ENCODE data around the gene ARID2. TPM values are rescaled to one million over a fixed set of nuclear protein-coding genes. Genes with fewer than 3 reads are reported as not detected.

Gene ARID2
- total RNA-seq, 2 donors from 2014 or later: 26.8 to 29.1 TPM

DNA sequence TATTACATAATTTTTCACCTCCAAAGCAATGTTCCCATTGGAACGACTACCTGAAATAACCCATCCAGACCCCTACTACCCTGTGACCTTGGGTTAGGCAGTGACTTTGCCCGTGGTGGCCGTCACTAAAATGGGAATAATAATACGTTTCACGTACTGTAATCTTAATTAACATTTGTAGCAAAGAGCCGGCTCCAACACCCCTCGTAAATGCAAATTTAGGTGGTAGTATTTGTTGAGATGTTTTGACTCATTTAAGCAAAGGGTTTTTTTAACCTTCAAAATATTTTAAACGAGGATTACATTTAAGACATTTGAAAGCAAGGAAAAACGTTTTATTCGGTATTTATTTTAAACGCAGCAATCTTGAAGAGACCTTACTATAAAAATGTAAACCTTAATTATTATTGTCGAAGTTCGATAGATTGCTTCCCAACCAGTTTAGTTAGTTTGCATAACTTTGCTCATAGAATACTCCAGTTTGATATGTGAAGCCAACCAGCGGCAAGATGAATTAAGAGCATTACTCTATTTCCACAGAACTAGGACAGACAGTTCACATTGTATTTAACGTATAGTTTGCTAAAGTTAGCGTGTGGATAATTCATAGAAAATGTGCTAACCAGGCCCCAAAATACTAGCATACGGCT, 1.4 kb upstream of the ARID2 start:
- TF ChIP-seq, protein P1, sequence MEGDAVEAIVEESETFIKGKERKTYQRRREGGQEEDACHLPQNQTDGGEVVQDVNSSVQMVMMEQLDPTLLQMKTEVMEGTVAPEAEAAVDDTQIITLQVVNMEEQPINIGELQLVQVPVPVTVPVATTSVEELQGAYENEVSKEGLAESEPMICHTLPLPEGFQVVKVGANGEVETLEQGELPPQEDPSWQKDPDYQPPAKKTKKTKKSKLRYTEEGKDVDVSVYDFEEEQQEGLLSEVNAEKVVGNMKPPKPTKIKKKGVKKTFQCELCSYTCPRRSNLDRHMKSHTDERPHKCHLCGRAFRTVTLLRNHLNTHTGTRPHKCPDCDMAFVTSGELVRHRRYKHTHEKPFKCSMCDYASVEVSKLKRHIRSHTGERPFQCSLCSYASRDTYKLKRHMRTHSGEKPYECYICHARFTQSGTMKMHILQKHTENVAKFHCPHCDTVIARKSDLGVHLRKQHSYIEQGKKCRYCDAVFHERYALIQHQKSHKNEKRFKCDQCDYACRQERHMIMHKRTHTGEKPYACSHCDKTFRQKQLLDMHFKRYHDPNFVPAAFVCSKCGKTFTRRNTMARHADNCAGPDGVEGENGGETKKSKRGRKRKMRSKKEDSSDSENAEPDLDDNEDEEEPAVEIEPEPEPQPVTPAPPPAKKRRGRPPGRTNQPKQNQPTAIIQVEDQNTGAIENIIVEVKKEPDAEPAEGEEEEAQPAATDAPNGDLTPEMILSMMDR (IDR thresholded peaks at IDR 0.05): no peak
- intact Hi-C loops (cut with DNase I): loop anchor here (2.0 kb wide), 1 partner anchor 263 kb away; the partner anchor contains the start of gene SCAF11
- H3K4me1 ChIP-seq: peaks cover 8% of the 10 kb centered on the region
- H3K27ac ChIP-seq: peak overlapping the region; percentile 99
- H3K4me3 ChIP-seq: peak overlapping the region; percentile 78
- DNase-seq: no peak
- no peaks in the 10 kb centered on the region for H3K27me3 ChIP-seq
- H3K9ac ChIP-seq (ENCODE audit: low read depth in 2 of 2, low read length in 2 of 2): peak overlapping the region; percentile 91 to 98
- no peaks in the 10 kb centered on the region for H3K36me3 ChIP-seq
- no peaks in the 10 kb centered on the region for H3K9me3 ChIP-seq

DNA sequence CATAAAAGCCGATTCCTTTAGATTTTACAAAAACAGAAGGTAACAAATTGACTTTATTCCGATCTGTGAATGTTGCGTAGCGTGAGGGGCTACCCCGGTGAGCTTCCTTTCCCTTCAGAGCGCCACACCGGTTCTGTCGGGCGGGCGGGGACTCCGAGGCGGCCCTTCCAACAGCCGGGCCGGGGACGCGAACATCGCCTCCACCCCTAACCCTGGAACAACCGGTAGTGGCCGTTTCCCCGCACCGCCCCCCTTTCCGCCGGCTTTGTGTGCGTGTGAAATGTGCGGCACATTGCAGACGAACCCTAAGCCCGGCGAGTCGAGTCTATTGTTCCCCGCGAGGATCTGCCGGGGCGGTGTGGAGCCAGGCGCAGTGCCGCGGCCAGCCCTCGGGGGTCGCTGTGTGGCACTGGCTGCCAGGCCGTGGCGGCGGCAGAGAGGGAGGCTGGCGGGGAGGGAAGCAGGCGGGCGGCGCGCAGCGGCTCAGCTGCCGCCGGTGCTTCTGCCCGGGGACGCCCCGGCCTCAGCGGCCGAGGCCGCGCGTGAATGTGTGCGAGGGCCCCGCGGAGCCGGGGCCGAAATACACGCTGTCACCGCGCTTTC, 775 bp upstream of the ARID2 start:
- Histone ChIP-seq H3K27me3 (no peaks in the 10 kb centered on the region), H3K4me3 (peak overlapping the region; percentile 78), H3K4me1 (peaks cover 14% of the 10 kb centered on the region), H3K9me3 (no peaks in the 10 kb centered on the region), H3K36me3 (no peaks in the 10 kb centered on the region), H3K9ac (ENCODE audit: low read depth in 2 of 2, low read length in 2 of 2) (peak overlapping the region; percentile 91 to 98), H3K27ac (peak overlapping the region; percentile 99)
- TF ChIP-seq, protein P1 (IDR thresholded peaks at IDR 0.05): peak; percentile 95
- intact Hi-C loops (cut with DNase I): loop anchor here (2.0 kb wide), 1 partner anchor 262 kb away; the partner anchor contains the start of gene SCAF11
- peak; percentile 96 for DNase-seq

DNA sequence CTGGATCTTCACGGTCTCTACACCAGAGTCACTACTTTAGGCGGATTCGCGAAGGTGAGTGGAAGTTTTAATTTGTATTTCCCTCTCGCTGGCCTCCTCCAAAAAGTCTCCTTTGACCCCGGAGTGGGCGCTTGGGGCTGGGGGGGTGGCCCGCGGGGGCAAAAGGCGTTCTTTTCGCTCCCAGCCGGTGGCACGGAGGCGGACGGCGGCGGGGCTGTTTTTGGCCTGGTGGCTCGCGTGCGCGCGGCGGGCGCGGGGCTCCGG, 510 bp downstream of the ARID2 start:
- H3K4me3 ChIP-seq: peak overlapping the region; percentile 78
- no peaks in the 10 kb centered on the region for H3K36me3 ChIP-seq
- peak overlapping the region; percentile 99 for H3K27ac ChIP-seq
- H3K4me1 ChIP-seq: peaks cover 9% of the 10 kb centered on the region
- TF ChIP-seq, protein P1 (IDR thresholded peaks at IDR 0.05): no peak
- no peaks in the 10 kb centered on the region for H3K27me3 ChIP-seq
- no peaks in the 10 kb centered on the region for H3K9me3 ChIP-seq
- DNase-seq: no peak
- peak overlapping the region; percentile 85 to 94 for H3K9ac ChIP-seq (ENCODE audit: low read depth in 2 of 2, low read length in 2 of 2)
- intact Hi-C loops (cut with DNase I): no loop called here

- Histone ChIP-seq H3K9ac (ENCODE audit: low read depth in 2 of 2, low read length in 2 of 2) (peak overlapping the region; percentile 89 to 94), H3K4me1 (peaks cover 6% of the 10 kb centered on the region), H3K27me3 (no peaks in the 10 kb centered on the region), H3K9me3 (no peaks in the 10 kb centered on the region), H3K36me3 (no peaks in the 10 kb centered on the region), H3K27ac (peak overlapping the region; percentile 99), H3K4me3 (peak overlapping the region; percentile 78)
- TF ChIP-seq, protein P1 (IDR thresholded peaks at IDR 0.05): no peak
- intact Hi-C loops (cut with DNase I): no loop called here
- DNase-seq: peak; percentile 50
These were observed 1.1 kb downstream of the ARID2 start for GRCh38 chr12:45730348-45731189.

DNA sequence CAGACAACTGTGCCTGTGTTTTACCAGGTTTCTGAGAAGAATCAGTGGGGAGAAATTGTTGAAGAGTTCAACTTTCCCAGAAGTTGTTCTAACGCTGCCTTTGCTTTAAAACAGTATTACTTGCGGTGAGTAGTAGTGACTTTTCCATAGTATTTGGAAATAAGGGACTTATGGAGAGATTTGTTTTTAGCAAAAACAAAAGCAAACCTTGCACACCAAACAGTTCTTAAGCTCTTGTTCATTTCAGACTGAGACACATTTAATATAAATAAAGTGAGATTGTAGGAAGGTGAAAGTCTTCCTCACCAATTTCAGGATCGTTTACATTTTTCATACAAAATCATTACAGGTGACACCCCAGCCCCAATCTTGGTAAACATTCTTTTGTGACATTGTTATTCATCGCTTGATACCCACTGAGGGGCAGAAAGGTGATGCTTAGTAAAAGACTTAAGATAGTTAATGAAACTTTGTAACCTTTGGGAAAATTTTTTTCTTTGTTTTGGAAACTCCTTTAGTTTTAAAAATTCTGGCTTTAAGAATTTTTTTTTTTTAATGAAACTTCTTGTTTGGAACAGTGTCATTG, 1.8 kb downstream of the ARID2 start:
- Histone ChIP-seq H3K27ac (peak overlapping the region; percentile 96), H3K4me3 (peak overlapping the region; percentile 50), H3K9me3 (no peaks in the 10 kb centered on the region), H3K27me3 (no peaks in the 10 kb centered on the region), H3K4me1 (peaks cover 6% of the 10 kb centered on the region), H3K9ac (ENCODE audit: low read depth in 2 of 2, low read length in 2 of 2) (peak overlapping the region; percentile 64 to 89), H3K36me3 (no peaks in the 10 kb centered on the region)
- TF ChIP-seq, protein P1 (IDR thresholded peaks at IDR 0.05): no peak
- no peak for DNase-seq
- intact Hi-C loops (cut with DNase I): no loop called here

Data from colonic mucosa (tissue), 4 donors.